Measurements from ENCODE around the gene ZNF669.
A peak's percentile ranks its signal among the peaks of the same experiment; 100 is the strongest.

ZNF669 gene

GRCh38 chr1:247112479-247112781 is 8.3 kb upstream of the ZNF669 start:
- no peak for DNase-seq
- in situ Hi-C loops (cut with MboI; ENCODE audit: low pct_unique_long_range_greater_than_20kb, low sequenced_read_pairs), result no loop called here

GRCh38 chr1:247111700-247112478 is 7.7 kb upstream of the ZNF669 start:
- DNase-seq, result no peak
- in situ Hi-C loops (cut with MboI; ENCODE audit: low pct_unique_long_range_greater_than_20kb, low sequenced_read_pairs), result no loop called here

- in situ Hi-C loops (cut with MboI; ENCODE audit: low pct_unique_long_range_greater_than_20kb, low sequenced_read_pairs), result no loop called here
- DNase-seq, result no peak
Measured at GRCh38 chr1:247111259-247111699, 7.1 kb upstream of the ZNF669 start.

GRCh38 chr1:247110627-247111258 is 6.6 kb upstream of the ZNF669 start:
- in situ Hi-C loops (cut with MboI; ENCODE audit: low pct_unique_long_range_greater_than_20kb, low sequenced_read_pairs), result no loop called here
- no peak for DNase-seq

- in situ Hi-C loops (cut with MboI; ENCODE audit: low pct_unique_long_range_greater_than_20kb, low sequenced_read_pairs), result no loop called here
Measured at GRCh38 chr1:247107694-247108093, 3.5 kb upstream of the ZNF669 start.

GRCh38 chr1:247105966-247106365 is 1.8 kb upstream of the ZNF669 start:
- in situ Hi-C loops (cut with MboI; ENCODE audit: low pct_unique_long_range_greater_than_20kb, low sequenced_read_pairs), result no loop called here

More at GRCh38 chr1:247107694-247108093, 3.5 kb upstream of the ZNF669 start:
- DNase-seq, result no peak

GRCh38 chr1:247104965-247105364 is 809 bp upstream of the ZNF669 start:
- no peak for DNase-seq
- in situ Hi-C loops (cut with MboI; ENCODE audit: low pct_unique_long_range_greater_than_20kb, low sequenced_read_pairs), result no loop called here

More at GRCh38 chr1:247105966-247106365, 1.8 kb upstream of the ZNF669 start:
- no peak for DNase-seq

GRCh38 chr1:247102381-247102780 is 1.8 kb downstream of the ZNF669 start:
- DNase-seq, result no peak
- in situ Hi-C loops (cut with MboI; ENCODE audit: low pct_unique_long_range_greater_than_20kb, low sequenced_read_pairs), result no loop called here

- no peak for DNase-seq
- in situ Hi-C loops (cut with MboI; ENCODE audit: low pct_unique_long_range_greater_than_20kb, low sequenced_read_pairs), result no loop called here
Measured at GRCh38 chr1:247100676-247101279, 3.4 kb downstream of the ZNF669 start.

GRCh38 chr1:247096958-247097357 is 7.2 kb downstream of the ZNF669 start:
- no peak for DNase-seq
- in situ Hi-C loops (cut with MboI; ENCODE audit: low pct_unique_long_range_greater_than_20kb, low sequenced_read_pairs), result no loop called here

GRCh38 chr1:247096544-247096943 is 7.6 kb downstream of the ZNF669 start:
- no peak for DNase-seq
- in situ Hi-C loops (cut with MboI; ENCODE audit: low pct_unique_long_range_greater_than_20kb, low sequenced_read_pairs), result no loop called here

GRCh38 chr1:247096112-247096511 is 8.0 kb downstream of the ZNF669 start:
- in situ Hi-C loops (cut with MboI; ENCODE audit: low pct_unique_long_range_greater_than_20kb, low sequenced_read_pairs), result no loop called here
- DNase-seq, result no peak

- DNase-seq, result no peak
- in situ Hi-C loops (cut with MboI; ENCODE audit: low pct_unique_long_range_greater_than_20kb, low sequenced_read_pairs), result no loop called here
Measured at GRCh38 chr1:247090455-247090854, 13.7 kb downstream of the ZNF669 start.

GRCh38 chr1:247089616-247090375 is 14.4 kb downstream of the ZNF669 start:
- no peak for DNase-seq
- in situ Hi-C loops (cut with MboI; ENCODE audit: low pct_unique_long_range_greater_than_20kb, low sequenced_read_pairs), result no loop called here

GRCh38 chr1:247088967-247089366 is 15.2 kb downstream of the ZNF669 start:
- DNase-seq, result no peak
- in situ Hi-C loops (cut with MboI; ENCODE audit: low pct_unique_long_range_greater_than_20kb, low sequenced_read_pairs), result no loop called here

GRCh38 chr1:247087256-247087655 is 16.9 kb downstream of the ZNF669 start:
- DNase-seq, result no peak
- in situ Hi-C loops (cut with MboI; ENCODE audit: low pct_unique_long_range_greater_than_20kb, low sequenced_read_pairs), result no loop called here

GRCh38 chr1:247085310-247085709 is 18.8 kb downstream of the ZNF669 start:
- DNase-seq, result no peak
- in situ Hi-C loops (cut with MboI; ENCODE audit: low pct_unique_long_range_greater_than_20kb, low sequenced_read_pairs), result no loop called here

- no peak for DNase-seq
- in situ Hi-C loops (cut with MboI; ENCODE audit: low pct_unique_long_range_greater_than_20kb, low sequenced_read_pairs), result no loop called here
Measured at GRCh38 chr1:247084771-247085170, 19.4 kb downstream of the ZNF669 start.

GRCh38 chr1:247079141-247079874 is 24.8 kb downstream of the ZNF669 start:
- in situ Hi-C loops (cut with MboI; ENCODE audit: low pct_unique_long_range_greater_than_20kb, low sequenced_read_pairs), result no loop called here
- DNase-seq, result peak; percentile 58
